Subcutaneous adipose tissue (tissue), 4 donors: Measurements from ENCODE around the gene UFD1. TPM values are rescaled to one million over a fixed set of nuclear protein-coding genes. Genes with fewer than 3 reads are reported as not detected.

ENCODE experiments used
- CTCF ChIP-seq: fragments of 450-650 bp; IDR thresholded peaks from one replicate; pipeline ENCODE4 v1.5.1; 2016; ENCODE audit warnings: low read depth, mild to moderate bottlenecking, control low read depth, antibody characterized with exemption, moderate library complexity
- total RNA-seq, 4 donors: library from RNA; depleted of rRNA; stranded (reverse); fragments of >200 nt; gene quantifications; one replicate each; pipeline ENCODE4 v1.1.0, GENCODE V29; 2016

UFD1 gene
- total RNA-seq, 4 donors from 2014 or later, result 33.9 to 43.6 (median 35.4) TPM

DNA sequence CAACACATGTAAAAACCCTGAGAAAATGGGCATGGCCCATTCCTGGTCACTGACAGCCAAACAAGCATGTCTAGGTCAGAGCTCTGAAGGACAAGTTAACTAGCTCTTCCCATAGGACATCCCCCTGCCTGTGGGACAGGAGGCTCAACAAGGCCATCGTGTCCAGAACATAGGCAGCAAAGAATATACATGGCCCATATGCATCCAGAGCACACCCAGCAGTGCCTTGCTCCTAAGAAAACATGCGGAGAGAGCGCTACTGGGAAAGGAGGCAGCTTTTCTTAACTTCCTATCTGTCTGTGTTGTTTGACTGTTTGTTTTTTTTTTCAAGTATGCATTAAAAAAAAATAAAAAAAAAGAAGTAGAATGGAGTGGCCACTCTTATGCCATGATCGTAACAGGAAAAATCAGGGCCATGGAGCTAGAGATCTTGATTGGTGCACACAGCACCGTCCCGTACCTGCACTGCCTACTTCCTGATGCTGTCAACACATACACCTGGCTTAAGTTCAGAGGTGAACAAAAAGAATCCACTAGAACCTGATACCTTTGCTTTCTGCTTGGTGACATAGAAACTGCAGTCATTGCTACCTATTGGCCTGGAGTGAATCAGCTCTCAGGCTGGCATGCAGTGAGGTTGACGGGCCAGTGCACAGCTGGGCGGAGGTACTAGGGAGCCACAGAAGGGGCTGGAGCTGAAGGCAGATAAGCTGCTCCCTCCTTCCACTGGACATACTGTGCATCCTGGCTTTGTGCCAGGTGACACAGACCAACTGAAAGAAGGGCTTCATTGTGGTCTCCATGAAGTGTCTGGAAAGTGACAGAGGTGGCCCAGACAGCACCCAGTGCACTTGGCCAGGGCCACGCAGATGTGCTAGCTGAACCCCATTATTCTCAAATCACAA lies 11.9 kb downstream of the UFD1 start:
- no peak for TF ChIP-seq CTCF

DNA sequence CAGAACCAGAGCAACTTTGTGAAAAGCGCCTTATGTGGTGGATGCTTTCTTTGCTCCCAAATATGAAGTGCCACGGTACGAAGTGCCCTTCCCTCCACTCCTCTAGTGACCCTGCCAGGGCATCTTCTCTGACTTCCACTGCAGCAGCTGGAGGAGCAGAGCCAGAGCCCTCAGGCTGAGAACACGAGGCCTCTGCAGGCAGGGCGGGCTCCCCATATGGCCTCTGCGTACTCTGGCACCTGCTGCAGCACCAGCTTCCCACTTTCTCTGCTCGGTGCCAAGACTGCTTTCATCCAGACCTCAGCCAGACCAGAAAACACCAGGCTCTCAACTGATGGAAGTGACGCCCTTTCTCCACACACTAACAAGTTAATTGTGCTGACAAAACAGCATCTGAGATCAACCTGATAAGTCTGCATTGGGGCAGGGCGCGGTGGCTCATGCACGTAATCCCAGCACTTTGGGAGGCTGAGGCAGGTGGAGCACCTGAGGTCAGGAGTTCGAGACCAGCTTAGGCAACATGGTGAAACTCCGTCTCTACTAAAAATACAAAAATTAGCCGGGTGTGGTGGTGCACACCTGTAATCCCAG lies 12.8 kb downstream of the UFD1 start:
- no peak for TF ChIP-seq CTCF

GRCh38 chr22:19464975-19465374 lies 14.0 kb downstream of the UFD1 start:
- TF ChIP-seq CTCF, result no peak

DNA sequence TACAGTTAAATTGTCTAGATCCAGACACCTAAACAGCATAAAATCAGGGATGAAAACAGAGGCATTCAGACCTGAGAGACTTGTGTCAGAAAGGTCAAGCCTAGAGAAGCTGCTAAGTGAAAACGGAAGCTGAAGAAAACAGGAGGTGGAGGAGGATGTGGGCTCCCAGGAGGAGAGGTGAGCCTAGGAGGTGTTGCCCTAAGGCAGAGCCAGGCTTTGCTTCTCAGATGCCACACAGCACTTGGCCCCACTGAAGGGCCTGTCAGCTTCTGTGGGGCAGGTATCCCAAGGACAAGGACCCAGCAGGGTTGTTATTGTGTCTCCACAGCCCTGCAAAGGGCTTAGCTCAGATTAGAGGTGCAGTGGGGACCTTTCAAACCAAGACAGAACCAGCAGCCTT lies 14.4 kb downstream of the UFD1 start:
- no peak for TF ChIP-seq CTCF

- no peak for TF ChIP-seq CTCF
Observed at GRCh38 chr22:19463491-19464469, 15.2 kb downstream of the UFD1 start.

DNA sequence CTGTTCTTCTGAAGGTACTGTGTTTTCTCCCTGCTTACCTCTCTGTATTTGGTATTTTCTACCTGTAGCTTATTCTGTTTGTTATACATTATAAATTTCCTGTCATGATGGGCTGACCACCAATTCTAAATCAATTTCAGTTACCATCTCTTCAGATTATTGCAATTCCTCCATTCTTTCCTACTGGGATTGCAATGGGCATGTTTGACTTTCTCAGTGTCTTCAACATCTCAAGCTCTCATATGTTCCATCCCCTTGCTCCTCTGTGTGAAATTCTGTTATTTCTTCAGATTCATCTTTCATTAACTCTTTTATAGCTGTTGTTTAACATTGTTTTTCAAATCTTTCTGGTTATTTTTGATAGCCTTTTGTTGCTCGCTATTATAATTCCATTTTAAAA lies 16.0 kb downstream of the UFD1 start:
- TF ChIP-seq CTCF, result no peak
